DOHH2 (cell line): ENCODE data around the gene ZBTB8A.

Source experiments
- H3F3A ChIP-seq: fragments of 200-600 bp; sonication (generic), shearing (Covaris generic); 2 replicates; pipeline ENCODE4 v1.6.0; 2016; ENCODE audit warnings: antibody characterized with exemption, mild to moderate bottlenecking; ENCODE audit not compliant: control insufficient read depth, insufficient read depth
- H3K27ac ChIP-seq: fragments of 200-600 bp; sonication (generic); 2 replicates; pipeline ENCODE4 v1.5.1; 2014; ENCODE audit warnings: low read depth, mild to moderate bottlenecking, low read length, moderate library complexity
- H3K27me3 ChIP-seq: fragments of 200-600 bp; sonication (generic); 2 replicates; pipeline ENCODE4 v1.6.1; 2014; ENCODE audit warnings: mild to moderate bottlenecking, low read length, mixed read lengths; ENCODE audit not compliant: control insufficient read depth
- H3K36me3 ChIP-seq: fragments of 200-600 bp; sonication (generic); 2 replicates; pipeline ENCODE4 v1.6.1; 2014; ENCODE audit warnings: mild to moderate bottlenecking, low read length, moderate library complexity, mixed read lengths; ENCODE audit not compliant: control insufficient read depth
- H3K4me1 ChIP-seq: fragments of 200-600 bp; sonication (generic); 2 replicates; pipeline ENCODE4 v1.6.1; 2014; ENCODE audit warnings: mild to moderate bottlenecking, low read length, mixed read lengths; ENCODE audit not compliant: control insufficient read depth
- H3K4me2 ChIP-seq: fragments of 200-600 bp; sonication (generic); 2 replicates; pipeline ENCODE4 v1.6.0; 2014; ENCODE audit warnings: mild to moderate bottlenecking, low read length, moderate library complexity
- H3K4me3 ChIP-seq: fragments of 200-600 bp; sonication (generic); 2 replicates; pipeline ENCODE4 v1.5.1; 2014; ENCODE audit warnings: mild to moderate bottlenecking, low read length, mixed read lengths
- H3K79me2 ChIP-seq: fragments of 200-600 bp; sonication (generic); 2 replicates; pipeline ENCODE4 v1.6.1; 2014; ENCODE audit warnings: mild to moderate bottlenecking, low read length, mixed read lengths; ENCODE audit not compliant: control insufficient read depth
- H3K9me2 ChIP-seq: fragments of 200-600 bp; sonication (generic); replicated peaks from 2 replicates; pipeline ENCODE4 v1.6.1; 2014; ENCODE audit warnings: mild to moderate bottlenecking, low read length, mixed read lengths; ENCODE audit not compliant: control insufficient read depth
- H3K9me3 ChIP-seq: fragments of 200-600 bp; sonication (generic); 2 replicates; pipeline ENCODE4 v1.6.1; 2014; ENCODE audit warnings: antibody characterized with exemption, low read length, mixed read lengths; ENCODE audit not compliant: control insufficient read depth, insufficient read depth
- H4K20me1 ChIP-seq: fragments of 200-600 bp; sonication (generic); 2 replicates; pipeline ENCODE4 v1.6.0; 2014; ENCODE audit warnings: low read depth, mild to moderate bottlenecking, antibody characterized with exemption, low read length, moderate library complexity; ENCODE audit not compliant: control insufficient read depth, insufficient read depth
- CTCF ChIP-seq: fragments of 200-600 bp; sonication (generic); IDR thresholded peaks from one replicate; pipeline ENCODE4 v1.5.1; 2014; ENCODE audit warnings: antibody characterized with exemption, mild to moderate bottlenecking, low read depth, low read length; ENCODE audit not compliant: poor library complexity, severe bottlenecking
- EZH2phosphoT487 ChIP-seq: fragments of 200-600 bp; sonication (generic); IDR thresholded peaks from 2 replicates; pipeline ENCODE4 v1.6.1; 2017; ENCODE audit warnings: borderline replicate concordance, mild to moderate bottlenecking, antibody characterized with exemption, low read length, moderate library complexity, mixed read lengths

Gene ZBTB8A

GRCh38 chr1:32613472-32613871 is 74.2 kb downstream of the ZBTB8A start:
- Histone ChIP-seq H3K4me1 (0 out of 2 replicates have a peak, but pooled peaks cover 4% of the 10 kb centered on the region), H3K79me2 (no peaks in the 10 kb centered on the region), H3F3A (peaks cover 6% of the 10 kb centered on the region), H4K20me1 (no peaks in the 10 kb centered on the region), H3K27me3 (no peaks in the 10 kb centered on the region), H3K4me2 (no peak overlapping the region), H3K4me3 (no peak overlapping the region), H3K9me2 (no peaks in the 10 kb centered on the region), H3K9me3 (no peaks in the 10 kb centered on the region), H3K36me3 (no peaks in the 10 kb centered on the region), H3K27ac (no peak overlapping the region)
- TF ChIP-seq EZH2phosphoT487 (no peak), CTCF (no peak)

GRCh38 chr1:32618673-32619221 is 79.5 kb downstream of the ZBTB8A start:
- Histone ChIP-seq H4K20me1 (no peaks in the 10 kb centered on the region), H3K27ac (no peak overlapping the region), H3K79me2 (no peaks in the 10 kb centered on the region), H3K27me3 (no peaks in the 10 kb centered on the region), H3K4me3 (no peak overlapping the region), H3K36me3 (peaks cover 43% of the 10 kb centered on the region), H3K9me3 (no peaks in the 10 kb centered on the region), H3K4me1 (no peaks in the 10 kb centered on the region), H3F3A (peaks cover 6% of the 10 kb centered on the region; the same call in 1 of the 2 replicates), H3K4me2 (no peak overlapping the region), H3K9me2 (no peaks in the 10 kb centered on the region)
- TF ChIP-seq EZH2phosphoT487, result no peak
- TF ChIP-seq CTCF, result no peak

- Histone ChIP-seq H3K4me2 (no peak overlapping the region), H4K20me1 (no peaks in the 10 kb centered on the region), H3K79me2 (no peaks in the 10 kb centered on the region), H3K27ac (no peak overlapping the region), H3F3A (peaks cover 9% of the 10 kb centered on the region; the same call in 1 of the 2 replicates), H3K36me3 (peaks cover 50% of the 10 kb centered on the region), H3K9me2 (no peaks in the 10 kb centered on the region), H3K4me3 (no peak overlapping the region), H3K9me3 (no peaks in the 10 kb centered on the region), H3K27me3 (no peaks in the 10 kb centered on the region), H3K4me1 (no peaks in the 10 kb centered on the region)
- TF ChIP-seq CTCF (peak; percentile 37), EZH2phosphoT487 (no peak)
These were observed 80.7 kb downstream of the ZBTB8A start for GRCh38 chr1:32619701-32620485.
